Fibroblast of pulmonary artery (primary cell): ENCODE results near the gene CCDC6.

Experiments
- DNase-seq: peaks from one replicate; pipeline ENCODE4 v3.0.0-alpha.2; 2010; ENCODE audit warnings: low read depth
- H3K4me3 ChIP-seq: replicated peaks from 2 replicates; pipeline ENCODE4 v1.5.1; 2011; ENCODE audit warnings: low read depth, mild to moderate bottlenecking, control low read depth, low read length, moderate library complexity
- TF ChIP-seq, protein P1 (sequence below): IDR thresholded peaks from 2 replicates; pipeline ENCODE4 v1.5.1; 2011; ENCODE audit warnings: mild to moderate bottlenecking, control low read depth, low read length, inconsistent platforms; ENCODE audit errors: missing control alignments

The CCDC6 gene

DNA sequence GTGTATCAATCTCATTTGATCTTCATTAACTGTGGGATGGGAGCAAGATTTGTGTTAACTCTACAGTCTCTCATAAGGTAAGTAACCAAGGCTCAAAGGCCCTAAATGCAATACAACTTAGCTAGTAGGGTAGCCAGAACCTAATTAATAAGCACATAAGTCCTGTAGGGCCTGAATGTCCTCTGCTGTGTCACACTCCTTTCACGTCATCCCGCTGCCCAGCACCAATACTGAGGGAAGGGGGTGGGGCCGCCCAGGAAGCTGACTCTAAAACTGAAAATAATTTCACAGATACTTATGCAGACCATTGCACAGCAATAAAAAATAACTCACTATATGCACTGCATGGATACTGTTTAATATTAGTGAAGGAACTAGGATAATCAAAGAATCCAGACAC lies 13.7 kb downstream of the CCDC6 start:
- no peak for DNase-seq
- no peak overlapping the region for H3K4me3 ChIP-seq
- TF ChIP-seq, protein P1, sequence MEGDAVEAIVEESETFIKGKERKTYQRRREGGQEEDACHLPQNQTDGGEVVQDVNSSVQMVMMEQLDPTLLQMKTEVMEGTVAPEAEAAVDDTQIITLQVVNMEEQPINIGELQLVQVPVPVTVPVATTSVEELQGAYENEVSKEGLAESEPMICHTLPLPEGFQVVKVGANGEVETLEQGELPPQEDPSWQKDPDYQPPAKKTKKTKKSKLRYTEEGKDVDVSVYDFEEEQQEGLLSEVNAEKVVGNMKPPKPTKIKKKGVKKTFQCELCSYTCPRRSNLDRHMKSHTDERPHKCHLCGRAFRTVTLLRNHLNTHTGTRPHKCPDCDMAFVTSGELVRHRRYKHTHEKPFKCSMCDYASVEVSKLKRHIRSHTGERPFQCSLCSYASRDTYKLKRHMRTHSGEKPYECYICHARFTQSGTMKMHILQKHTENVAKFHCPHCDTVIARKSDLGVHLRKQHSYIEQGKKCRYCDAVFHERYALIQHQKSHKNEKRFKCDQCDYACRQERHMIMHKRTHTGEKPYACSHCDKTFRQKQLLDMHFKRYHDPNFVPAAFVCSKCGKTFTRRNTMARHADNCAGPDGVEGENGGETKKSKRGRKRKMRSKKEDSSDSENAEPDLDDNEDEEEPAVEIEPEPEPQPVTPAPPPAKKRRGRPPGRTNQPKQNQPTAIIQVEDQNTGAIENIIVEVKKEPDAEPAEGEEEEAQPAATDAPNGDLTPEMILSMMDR, result no peak

DNA sequence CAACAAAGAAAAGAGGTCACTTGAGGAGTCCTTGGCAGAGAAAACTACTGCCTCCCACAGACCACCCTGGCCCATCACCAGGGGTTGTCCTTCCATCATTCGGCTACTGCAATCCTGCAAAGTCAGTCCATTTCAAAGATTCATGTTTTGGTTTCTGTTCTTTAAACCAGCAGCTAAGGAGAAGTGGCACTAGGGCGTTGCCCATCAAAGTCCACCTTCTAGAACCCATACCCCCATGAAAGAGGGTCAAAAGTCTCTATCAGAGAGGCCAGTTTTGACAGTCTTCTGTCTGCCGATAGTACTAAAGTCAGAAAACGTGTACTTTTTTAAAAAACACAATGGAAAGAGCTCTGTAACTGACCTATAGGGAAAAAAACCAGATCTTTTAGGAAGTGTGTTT lies 14.4 kb downstream of the CCDC6 start:
- H3K4me3 ChIP-seq, result no peak overlapping the region
- DNase-seq, result no peak
- TF ChIP-seq, protein P1, result no peak

DNA sequence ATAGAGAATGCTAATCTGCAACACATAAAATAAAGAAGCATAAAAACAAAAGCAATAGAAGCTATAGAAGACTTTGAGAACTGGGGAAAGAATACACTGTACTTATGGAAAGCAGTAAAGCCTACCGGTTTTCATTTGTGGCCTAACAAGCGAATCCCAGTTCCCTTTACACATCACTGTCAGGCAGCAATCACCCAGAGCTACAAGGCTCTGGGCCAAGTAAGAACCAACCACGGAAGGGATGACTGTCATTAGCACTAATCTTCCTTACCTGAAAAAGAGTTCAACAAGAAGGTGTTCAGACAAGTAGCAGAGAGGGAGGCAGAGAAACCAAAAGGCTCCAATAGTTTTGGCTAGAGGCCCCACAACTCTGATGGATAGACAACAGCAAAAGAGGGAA lies 15.0 kb downstream of the CCDC6 start:
- TF ChIP-seq, protein P1, result no peak
- no peak overlapping the region for H3K4me3 ChIP-seq
- DNase-seq, result no peak

DNA sequence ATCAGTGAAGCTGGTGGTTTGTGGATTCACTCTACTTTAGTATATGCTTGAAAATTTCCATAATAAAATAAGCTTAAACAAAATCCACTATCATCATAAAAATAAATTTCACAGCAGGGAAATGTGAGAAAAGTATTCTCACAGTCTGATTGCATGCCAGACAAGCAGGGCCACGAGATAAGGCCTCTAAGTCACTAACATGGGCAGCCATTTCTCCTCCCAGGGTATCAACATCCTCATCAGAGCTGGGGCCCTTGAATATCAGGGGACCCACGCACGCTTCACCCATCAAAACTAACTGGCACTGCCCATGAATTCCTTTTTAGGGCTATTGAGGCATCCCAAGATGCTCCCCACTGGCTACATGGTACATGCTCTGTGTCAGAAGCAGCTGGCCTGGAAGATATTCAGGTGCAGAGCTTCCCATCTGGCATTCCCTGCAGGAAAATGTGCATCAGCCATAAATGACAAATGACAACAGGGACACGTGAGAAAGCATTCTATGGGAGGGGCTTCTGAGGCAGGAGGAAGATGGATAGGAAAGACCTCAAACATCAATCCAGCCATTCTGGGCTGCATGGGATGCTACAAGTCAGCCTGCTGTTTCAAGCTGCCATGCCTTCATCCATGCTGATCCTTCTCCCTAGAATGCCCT lies 17.4 kb downstream of the CCDC6 start:
- no peak for DNase-seq
- no peak overlapping the region for H3K4me3 ChIP-seq
- TF ChIP-seq, protein P1, result no peak

DNA sequence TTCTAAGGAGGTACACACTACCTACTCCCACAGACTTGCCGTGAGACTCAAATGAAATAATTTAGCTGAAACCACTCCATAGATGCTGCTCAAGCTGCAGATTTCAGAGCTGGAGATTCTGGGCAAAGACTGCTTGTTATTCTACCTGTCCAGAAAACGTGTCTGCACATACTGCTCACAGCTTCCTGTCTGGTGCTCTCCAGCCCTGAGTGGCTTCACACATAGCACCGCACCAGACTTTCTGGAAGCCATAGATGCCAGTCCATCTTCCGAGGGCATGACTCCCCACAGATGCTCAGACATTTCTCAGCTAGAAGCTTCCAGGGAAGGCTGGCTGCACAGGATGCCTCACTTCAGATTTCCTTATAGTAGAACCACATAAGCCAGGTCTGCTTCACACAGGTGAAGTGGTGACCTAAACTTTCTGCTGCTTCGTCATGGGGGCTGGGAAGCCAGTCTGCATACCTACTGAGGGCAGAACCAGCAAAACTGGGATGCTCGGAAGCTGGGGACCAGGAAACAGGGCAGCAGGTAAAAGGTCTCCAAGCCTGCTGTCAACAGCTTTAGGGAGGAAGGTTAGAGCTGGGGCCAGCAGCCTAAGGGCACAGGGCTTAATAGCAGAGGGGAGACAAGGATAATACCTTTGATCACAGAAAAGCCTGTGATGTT lies 18.2 kb downstream of the CCDC6 start:
- no peak overlapping the region for H3K4me3 ChIP-seq
- TF ChIP-seq, protein P1, result no peak
- DNase-seq, result no peak

DNA sequence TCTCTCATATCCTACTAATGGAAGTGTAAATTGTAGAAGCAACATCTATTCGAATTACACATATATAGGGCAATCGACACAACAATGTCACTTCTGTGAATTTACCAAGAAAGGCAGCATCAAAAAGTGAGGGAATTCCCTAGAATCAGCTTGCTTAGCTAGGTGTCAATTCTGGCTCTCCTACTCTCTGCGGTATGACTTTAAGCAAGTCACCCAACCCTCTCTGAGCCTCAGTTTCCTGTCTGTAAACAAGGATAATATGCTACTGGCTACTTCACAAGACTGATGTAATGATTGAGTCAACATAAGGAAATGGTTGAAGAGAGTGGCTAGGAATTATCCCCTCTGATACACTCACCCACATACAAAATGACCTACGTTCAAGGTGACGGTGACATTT lies 19.4 kb downstream of the CCDC6 start:
- DNase-seq, result no peak
- TF ChIP-seq, protein P1, result no peak
- H3K4me3 ChIP-seq, result no peak overlapping the region
